CD4-positive, alpha-beta T cell treated with Interleukin-1 beta for 1 hour (primary cell): ENCODE results near the gene AEBP2.
"Not testable (repeated sequence)": the region's sequence is repeated elsewhere in the genome, so short reads cannot be mapped to it uniquely, and the experiment has no call there.

Experiments
- DNase-seq, 2 donors: peaks; one replicate each; pipeline ENCODE4 v3.0.0-alpha.2; 2020 to 2022

The AEBP2 gene

GRCh38 chr12:19458733-19459132 lies 19.4 kb downstream of the AEBP2 start:
- DNase-seq = no peak

GRCh38 chr12:19461999-19462398 lies 22.7 kb downstream of the AEBP2 start:
- DNase-seq = no peak

GRCh38 chr12:19462406-19462805 lies 23.1 kb downstream of the AEBP2 start:
- no peak for DNase-seq

- DNase-seq = no peak
These were observed 24.9 kb downstream of the AEBP2 start for GRCh38 chr12:19464192-19464580.

GRCh38 chr12:19465711-19466110 lies 26.4 kb downstream of the AEBP2 start:
- no peak for DNase-seq

- DNase-seq = no peak
These were observed 34.9 kb downstream of the AEBP2 start for GRCh38 chr12:19474147-19474546.

- DNase-seq = not testable (repeated sequence)
These were observed 36.7 kb downstream of the AEBP2 start for GRCh38 chr12:19475884-19476505.

- DNase-seq = no peak
These were observed 37.8 kb downstream of the AEBP2 start for GRCh38 chr12:19477071-19477470.

GRCh38 chr12:19480459-19480858 lies 41.2 kb downstream of the AEBP2 start:
- no peak for DNase-seq

GRCh38 chr12:19482036-19482435 lies 42.7 kb downstream of the AEBP2 start:
- no peak for DNase-seq

- DNase-seq = peak; percentile 24 to 49
These were observed 43.3 kb downstream of the AEBP2 start for GRCh38 chr12:19482551-19483109.

GRCh38 chr12:19483727-19484126 lies 44.4 kb downstream of the AEBP2 start:
- DNase-seq = no peak

- DNase-seq = peak in 1 of 2 donors; percentile 21
These were observed 45.4 kb downstream of the AEBP2 start for GRCh38 chr12:19484738-19485137.

GRCh38 chr12:19485240-19485639 lies 45.9 kb downstream of the AEBP2 start:
- no peak for DNase-seq

- DNase-seq = no peak
These were observed 49.9 kb downstream of the AEBP2 start for GRCh38 chr12:19489168-19489567.

GRCh38 chr12:19490908-19491307 lies 51.6 kb downstream of the AEBP2 start:
- DNase-seq = no peak

GRCh38 chr12:19491863-19492262 lies 52.6 kb downstream of the AEBP2 start:
- no peak for DNase-seq

- no peak for DNase-seq
These were observed 57.1 kb downstream of the AEBP2 start for GRCh38 chr12:19496219-19496878.

GRCh38 chr12:19498099-19498498 lies 58.8 kb downstream of the AEBP2 start:
- no peak for DNase-seq

- DNase-seq = no peak
These were observed 59.7 kb downstream of the AEBP2 start for GRCh38 chr12:19499030-19499429.

GRCh38 chr12:19506497-19506896 lies 67.2 kb downstream of the AEBP2 start:
- DNase-seq = no peak

GRCh38 chr12:19507823-19508222 lies 68.5 kb downstream of the AEBP2 start:
- DNase-seq = no peak

GRCh38 chr12:19510461-19510860 lies 71.2 kb downstream of the AEBP2 start:
- no peak for DNase-seq

GRCh38 chr12:19515179-19515578 lies 75.9 kb downstream of the AEBP2 start:
- DNase-seq = no peak

- DNase-seq = no peak
These were observed 78.3 kb downstream of the AEBP2 start for GRCh38 chr12:19517583-19517982.
